Keratinocyte (primary cell): ENCODE data around the gene CFHR5. TPM values are rescaled to one million over a fixed set of nuclear protein-coding genes. Genes with fewer than 3 reads are reported as not detected.
"Not testable (repeated sequence)": the region's sequence is repeated elsewhere in the genome, so short reads cannot be mapped to it uniquely, and the experiment has no call there.

Source experiments
- DNase-seq: peaks from one replicate; pipeline ENCODE4 v3.0.0-alpha.2; 2011; ENCODE audit warnings: low read depth, missing footprints, low spot score
- FAIRE-seq: peaks from 2 replicates; lab custom pipeline; 2011; peaks lifted over from hg19 to GRCh38; lab: Jason Lieb, UNC
- H2AFZ ChIP-seq: 2 replicates; pipeline ENCODE4 v1.6.0; 2012; ENCODE audit warnings: low read length, control low read depth, inconsistent platforms; ENCODE audit not compliant: control insufficient read depth
- H3K27ac ChIP-seq: 2 replicates; pipeline ENCODE4 v1.5.1; 2011; ENCODE audit warnings: low read length; ENCODE audit not compliant: control insufficient read depth, insufficient read depth
- H3K27me3 ChIP-seq: 3 replicates; pipeline ENCODE4 v1.6.0; 2011; ENCODE audit warnings: low read length; ENCODE audit not compliant: control insufficient read depth, insufficient read depth; ENCODE audit errors: extremely low read depth
- H3K36me3 ChIP-seq, 2 experiments: 2 replicates in 1 of 2; 3 replicates in 1 of 2; pipeline ENCODE4 v1.5.1; 2011; ENCODE audit warnings: low read length in 2 of 2, mild to moderate bottlenecking in 1 of 2; ENCODE audit not compliant: control insufficient read depth in 2 of 2, insufficient read depth in 2 of 2; ENCODE audit errors: extremely low read depth in 1 of 2
- H3K4me1 ChIP-seq: 3 replicates; pipeline ENCODE4 v1.5.1; 2011; ENCODE audit warnings: low read length; ENCODE audit not compliant: control insufficient read depth, insufficient read depth; ENCODE audit errors: extremely low read depth
- H3K4me2 ChIP-seq: 3 replicates; pipeline ENCODE4 v1.6.0; 2011; ENCODE audit warnings: low read depth, low read length; ENCODE audit not compliant: control insufficient read depth, insufficient read depth; ENCODE audit errors: extremely low read depth
- H3K4me3 ChIP-seq, 3 experiments: fragments of 200-600 bp in 1 of 3; sonication (generic) in 1 of 3; 2 replicates in 2 of 3; 3 replicates in 1 of 3; pipeline ENCODE4 v1.5.1; 2011 to 2016; ENCODE audit warnings: low read length in 3 of 3, mild to moderate bottlenecking in 3 of 3, control low read depth in 2 of 3, inconsistent platforms in 1 of 3, low read depth in 1 of 3, mixed read lengths in 1 of 3, mixed run types in 1 of 3, moderate library complexity in 1 of 3; ENCODE audit not compliant: control insufficient read depth in 2 of 3, insufficient read depth in 2 of 3; ENCODE audit errors: extremely low read depth in 1 of 3
- H3K79me2 ChIP-seq: 2 replicates; pipeline ENCODE4 v1.6.0; 2012; ENCODE audit warnings: low read length; ENCODE audit not compliant: control insufficient read depth, insufficient read depth
- H3K9ac ChIP-seq: 3 replicates; pipeline ENCODE4 v1.6.0; 2011; ENCODE audit warnings: low read length; ENCODE audit not compliant: control insufficient read depth, insufficient read depth; ENCODE audit errors: extremely low read depth
- H3K9me1 ChIP-seq: 3 replicates; pipeline ENCODE4 v1.6.0; 2011; ENCODE audit warnings: low read length; ENCODE audit not compliant: control insufficient read depth, insufficient read depth; ENCODE audit errors: extremely low read depth
- H3K9me3 ChIP-seq: 2 replicates; pipeline ENCODE4 v1.5.1; 2012; ENCODE audit warnings: low read depth, low read length; ENCODE audit not compliant: control insufficient read depth
- H4K20me1 ChIP-seq: 3 replicates; pipeline ENCODE4 v1.6.0; 2011; ENCODE audit warnings: low read length; ENCODE audit not compliant: control insufficient read depth, insufficient read depth; ENCODE audit errors: extremely low read depth
- EZH2 ChIP-seq: IDR thresholded peaks from one replicate; pipeline ENCODE4 v1.6.1; 2012; ENCODE audit warnings: inconsistent platforms, mild to moderate bottlenecking, low read length, moderate library complexity
- dilution Hi-C: fragments of 300-500 bp; cut with MboI; formaldehyde crosslinking; loops from one replicate; pipeline ENCODE4 v1.7.0; 2020; ENCODE audit warnings: low sequenced_read_pairs; ENCODE audit not compliant: extremely low pct_ligation_motif_present
- polyA plus RNA-seq, 5 experiments: library from polyadenylated mRNA; depleted of rRNA in 3 of 5; stranded (reverse) in 3 of 5; stranded (forward) in 1 of 5; unstranded in 1 of 5; fragments of >200 nt; gene quantifications; 1 replicate in 1 of 5; 2 replicates in 3 of 5; 3 replicates in 1 of 5; pipeline versions ENCODE4 v1.2.1 to v1.2.3, GENCODE V29; 2011 to 2012; ENCODE audit warnings: missing spikeins in 2 of 5, low read depth in 1 of 5, low replicate concordance in 1 of 5
- TF ChIP-seq, protein P1 (sequence below), 3 experiments: IDR thresholded peaks in 1 of 3; conservative IDR thresholded peaks in 1 of 3; optimal IDR thresholded peaks in 1 of 3; 2 replicates in 2 of 3; 3 replicates in 1 of 3; pipeline versions ENCODE3 to v1.5.1; 2011; ENCODE audit warnings: low read length in 3 of 3, mild to moderate bottlenecking in 3 of 3, moderate library complexity in 2 of 3, control low read depth in 1 of 3, inconsistent platforms in 1 of 3; ENCODE audit not compliant: insufficient read depth in 2 of 3; ENCODE audit errors: extremely low read depth in 1 of 3

CFHR5 gene
- polyA plus RNA-seq, 1 donor (not counting 4 experiments of a cell fraction or from before 2014, with no cell fraction given) = not detected

- DNase-seq (no peak), FAIRE-seq (no peak)
- no peaks in the 10 kb centered on the region for H3K9me3 ChIP-seq
- no peaks in the 10 kb centered on the region for H3K27me3 ChIP-seq
- H3K36me3 ChIP-seq = no peaks in the 10 kb centered on the region
- no peaks in the 10 kb centered on the region for H4K20me1 ChIP-seq
- H3K4me1 ChIP-seq = no peaks in the 10 kb centered on the region
- H3K27ac ChIP-seq = no peak overlapping the region
- no peak overlapping the region for H3K4me3 ChIP-seq
- no peak overlapping the region for H3K4me2 ChIP-seq
- no peak overlapping the region for H2AFZ ChIP-seq
- H3K9ac ChIP-seq = no peak overlapping the region
- no peaks in the 10 kb centered on the region for H3K79me2 ChIP-seq
- TF ChIP-seq, protein P1, sequence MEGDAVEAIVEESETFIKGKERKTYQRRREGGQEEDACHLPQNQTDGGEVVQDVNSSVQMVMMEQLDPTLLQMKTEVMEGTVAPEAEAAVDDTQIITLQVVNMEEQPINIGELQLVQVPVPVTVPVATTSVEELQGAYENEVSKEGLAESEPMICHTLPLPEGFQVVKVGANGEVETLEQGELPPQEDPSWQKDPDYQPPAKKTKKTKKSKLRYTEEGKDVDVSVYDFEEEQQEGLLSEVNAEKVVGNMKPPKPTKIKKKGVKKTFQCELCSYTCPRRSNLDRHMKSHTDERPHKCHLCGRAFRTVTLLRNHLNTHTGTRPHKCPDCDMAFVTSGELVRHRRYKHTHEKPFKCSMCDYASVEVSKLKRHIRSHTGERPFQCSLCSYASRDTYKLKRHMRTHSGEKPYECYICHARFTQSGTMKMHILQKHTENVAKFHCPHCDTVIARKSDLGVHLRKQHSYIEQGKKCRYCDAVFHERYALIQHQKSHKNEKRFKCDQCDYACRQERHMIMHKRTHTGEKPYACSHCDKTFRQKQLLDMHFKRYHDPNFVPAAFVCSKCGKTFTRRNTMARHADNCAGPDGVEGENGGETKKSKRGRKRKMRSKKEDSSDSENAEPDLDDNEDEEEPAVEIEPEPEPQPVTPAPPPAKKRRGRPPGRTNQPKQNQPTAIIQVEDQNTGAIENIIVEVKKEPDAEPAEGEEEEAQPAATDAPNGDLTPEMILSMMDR (optimal IDR thresholded peaks at IDR 0.05 in 1 of 3, IDR thresholded peaks at IDR 0.05 in 1 of 3, conservative IDR thresholded peaks at IDR 0.05 in 1 of 3; ENCODE audit: extremely low read depth in 1 of 3, insufficient read depth in 2 of 3, low read length in 3 of 3) = no peak
- no peak for TF ChIP-seq EZH2
- H3K9me1 ChIP-seq = no peaks in the 10 kb centered on the region
- dilution Hi-C loops = no loop called here
Measured at GRCh38 chr1:197027359-197027758, 50.0 kb downstream of the CFHR5 start.

DNA sequence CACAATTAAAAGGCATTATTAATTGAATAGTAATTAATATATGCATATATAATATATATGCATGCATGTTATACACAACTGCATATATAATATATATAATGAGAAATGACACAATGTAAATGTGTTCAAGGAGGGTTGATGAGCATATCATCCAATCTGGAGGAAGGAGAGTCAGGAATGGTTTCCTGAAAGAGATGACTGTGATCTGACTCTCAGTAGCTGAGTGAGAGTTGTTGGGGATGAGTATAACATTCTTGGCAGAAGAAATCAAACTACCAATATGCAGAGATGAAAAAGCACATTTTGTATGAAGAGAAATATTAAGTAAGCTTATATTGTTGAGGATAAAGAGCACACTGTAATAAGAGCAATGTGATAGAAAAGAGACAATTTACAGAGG lies 52.4 kb downstream of the CFHR5 start:
- Histone ChIP-seq H2AFZ (no peak overlapping the region), H3K27me3 (no peaks in the 10 kb centered on the region), H3K4me3 (no peak overlapping the region), H3K9me1 (no peaks in the 10 kb centered on the region), H3K36me3 (no peaks in the 10 kb centered on the region), H3K9ac (no peak overlapping the region), H4K20me1 (no peaks in the 10 kb centered on the region), H3K4me2 (no peak overlapping the region), H3K27ac (no peak overlapping the region), H3K9me3 (no peaks in the 10 kb centered on the region), H3K4me1 (peaks cover 5% of the 10 kb centered on the region), H3K79me2 (no peaks in the 10 kb centered on the region)
- DNase-seq (no peak), FAIRE-seq (no peak)
- dilution Hi-C loops = no loop called here
- TF ChIP-seq, protein P1 (optimal IDR thresholded peaks at IDR 0.05 in 1 of 3, IDR thresholded peaks at IDR 0.05 in 1 of 3, conservative IDR thresholded peaks at IDR 0.05 in 1 of 3; ENCODE audit: extremely low read depth in 1 of 3, insufficient read depth in 2 of 3, low read length in 3 of 3) = no peak
- TF ChIP-seq EZH2 = no peak

DNA sequence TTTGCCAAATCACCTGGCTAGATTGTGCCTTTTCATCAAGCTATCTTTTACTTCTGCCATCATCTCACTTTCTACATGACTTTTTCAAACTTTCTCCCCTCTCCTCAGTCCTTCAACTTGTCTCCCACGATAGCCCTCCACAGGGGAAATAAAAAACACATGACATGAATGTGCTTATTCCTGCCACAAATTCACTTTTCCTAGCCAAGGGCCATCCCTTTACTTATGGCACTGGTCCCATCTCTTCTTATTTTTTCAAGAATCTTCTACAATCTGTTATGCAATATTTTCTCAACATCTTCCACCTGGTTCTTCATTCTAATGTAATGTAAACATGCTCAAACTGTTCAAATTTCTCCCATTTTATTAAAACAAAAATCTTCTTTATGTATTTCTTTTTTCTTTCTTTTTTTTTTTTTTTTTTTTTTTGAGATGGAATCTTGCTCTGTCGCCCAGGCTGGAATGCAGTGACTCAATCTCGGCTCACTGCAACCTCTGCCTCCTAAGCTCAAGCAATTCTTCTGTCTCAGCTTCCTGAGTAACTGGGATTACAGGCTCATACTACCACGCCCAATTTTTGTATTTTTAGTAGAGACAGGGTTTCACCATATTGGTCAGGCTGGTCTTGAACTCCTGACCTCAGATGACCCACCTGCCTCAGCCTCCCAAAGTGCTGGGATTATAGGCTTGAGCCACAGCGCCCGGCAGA lies 57.4 kb downstream of the CFHR5 start:
- Histone ChIP-seq H3K4me2 (peak overlapping the region; percentile 25), H2AFZ (peak overlapping the region; percentile 27), H3K4me3 (peak overlapping the region in 1 of 3 experiments; percentile 6)
- FAIRE-seq, H4K20me1 ChIP-seq, H3K27ac ChIP-seq, H3K9me1 ChIP-seq, H3K9me3 ChIP-seq, H3K27me3 ChIP-seq, DNase-seq, dilution Hi-C loops, H3K36me3 ChIP-seq, H3K79me2 ChIP-seq, H3K9ac ChIP-seq, H3K4me1 ChIP-seq: not testable (repeated sequence)
